Airway epithelial cell (primary cell): ENCODE results near the gene PNMA1. TPM values are rescaled to one million over a fixed set of nuclear protein-coding genes. Genes with fewer than 3 reads are reported as not detected.

Experiments
- total RNA-seq: library from RNA; depleted of rRNA; stranded (reverse); fragments of >200 nt; gene quantifications from 2 replicates; pipeline ENCODE4 v1.2.3, GENCODE V29; 2015

The PNMA1 gene, protein sequence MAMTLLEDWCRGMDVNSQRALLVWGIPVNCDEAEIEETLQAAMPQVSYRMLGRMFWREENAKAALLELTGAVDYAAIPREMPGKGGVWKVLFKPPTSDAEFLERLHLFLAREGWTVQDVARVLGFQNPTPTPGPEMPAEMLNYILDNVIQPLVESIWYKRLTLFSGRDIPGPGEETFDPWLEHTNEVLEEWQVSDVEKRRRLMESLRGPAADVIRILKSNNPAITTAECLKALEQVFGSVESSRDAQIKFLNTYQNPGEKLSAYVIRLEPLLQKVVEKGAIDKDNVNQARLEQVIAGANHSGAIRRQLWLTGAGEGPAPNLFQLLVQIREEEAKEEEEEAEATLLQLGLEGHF
- total RNA-seq, result 13.1 and 15.9 TPM in 2 replicates

DNA sequence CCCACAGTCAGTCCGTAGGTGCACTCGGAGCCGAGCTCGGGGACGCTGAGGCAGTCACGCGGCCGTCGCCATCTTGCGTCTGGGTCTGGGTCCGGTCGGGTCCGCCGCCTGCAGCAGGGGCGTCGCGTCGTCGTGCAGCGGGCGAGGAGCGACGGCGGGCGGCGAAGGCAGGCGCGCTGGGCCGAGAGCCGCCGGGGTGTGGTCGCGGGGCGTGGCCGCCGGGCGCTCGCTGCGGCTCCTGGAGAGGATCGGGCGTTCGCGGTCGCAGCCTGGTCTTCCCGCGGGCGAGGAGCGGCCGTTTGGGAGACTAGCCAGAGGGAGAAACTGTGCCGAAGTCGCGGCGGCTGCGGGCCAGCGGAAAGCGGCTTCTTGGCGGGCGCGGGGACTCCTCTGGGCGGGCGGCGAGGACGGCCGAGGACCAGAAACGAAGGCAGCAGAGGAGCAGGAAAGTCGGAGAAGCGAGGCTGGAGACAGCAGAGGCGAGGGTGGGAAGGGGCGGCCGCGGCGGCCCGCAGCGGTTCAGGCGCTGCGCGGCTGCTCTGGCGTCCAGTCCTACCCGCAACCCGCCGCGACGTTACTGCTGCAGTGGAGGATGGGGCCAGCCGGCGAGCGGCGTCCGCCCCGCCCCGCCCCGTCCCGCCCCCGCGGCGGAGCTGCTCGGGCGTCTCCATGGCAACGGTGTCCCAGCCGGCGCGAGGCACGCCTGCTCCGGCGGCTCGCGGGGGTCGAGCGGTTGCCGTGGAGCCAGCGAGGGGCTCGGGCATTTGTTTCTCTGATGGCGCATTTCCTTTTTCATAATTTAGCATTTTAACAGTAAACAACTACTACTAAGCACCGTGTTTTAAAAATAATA is at the start of gene PNMA1:
Gene PNMA1 (minus strand): TSS at position 582 of the 853 bp plus-strand sequence. CDS start 745 bp downstream, outside the sequence.

Other genes with a start within 250 kb of the PNMA1 start
- 16.1 and 18.3 TPM in 2 replicates for gene RIOX1, start 223.5 kb downstream of the PNMA1 start, total RNA-seq
- 0.85 and 3.8 TPM in 2 replicates for gene ACOT1, start 177.2 kb downstream of the PNMA1 start, total RNA-seq
- gene HEATR4, start 155.4 kb downstream of the PNMA1 start, total RNA-seq, result not detected in 2 replicates
- 6.3 and 7.5 TPM in 2 replicates for gene ACOT2, start 145.2 kb downstream of the PNMA1 start, total RNA-seq
- 0.42 and 2.0 TPM in 2 replicates for gene ACOT4, start 122.5 kb downstream of the PNMA1 start, total RNA-seq
- gene ACOT6, start 101.9 kb downstream of the PNMA1 start, total RNA-seq, result 0.28 TPM in 1 of 2 replicates, not detected in the other
- gene DNAL1, start 69.4 kb downstream of the PNMA1 start, total RNA-seq, result 2.0 and 4.2 TPM in 2 replicates
- 8.9 and 19.2 TPM in 2 replicates for gene PTGR2, start 137.4 kb upstream of the PNMA1 start, total RNA-seq
- 24.2 and 36.1 TPM in 2 replicates for gene ZNF410, start 172.5 kb upstream of the PNMA1 start, total RNA-seq
- gene FAM161B, start 235.7 kb upstream of the PNMA1 start, total RNA-seq, result 0.79 and 1.3 TPM in 2 replicates
- gene COQ6, start 235.9 kb upstream of the PNMA1 start, total RNA-seq, result 10.8 and 26.3 TPM in 2 replicates